Activated T-helper 1 cell treated with anti-CD3 and anti-CD28 coated beads, Interleukin-12 subunit alpha, Interleukin-12 subunit beta, Interleukin-2, Interleukin-4 antibody, amounts not matched to agents 30 ng/mL and 10 ng/mL and 1 ng/mL, durations not matched to agents 14 hours and 24 hours and 36 hours (primary cell): Measurements from ENCODE around the gene TRIO. TPM values are rescaled to one million over a fixed set of nuclear protein-coding genes. Genes with fewer than 3 reads are reported as not detected.

Experiments
- DNase-seq: peaks from one replicate; pipeline ENCODE4 v3.0.0; 2021; ENCODE audit warnings: low spot score
- H3K27ac Mint-ChIP-seq: one replicate; pipeline ENCODE4 v1.8.0; 2021; ENCODE audit warnings: mild to moderate bottlenecking, mixed read lengths
- H3K27me3 Mint-ChIP-seq: one replicate; pipeline ENCODE4 v1.8.0; 2022; ENCODE audit warnings: mild to moderate bottlenecking, moderate library complexity, mixed read lengths; ENCODE audit not compliant: insufficient read depth
- H3K36me3 Mint-ChIP-seq: one replicate; pipeline ENCODE4 v1.8.0; 2021; ENCODE audit warnings: low read depth, mixed read lengths
- H3K4me1 Mint-ChIP-seq: one replicate; pipeline ENCODE4 v1.8.0; 2021; ENCODE audit warnings: low read depth, mixed read lengths
- H3K4me3 Mint-ChIP-seq: one replicate; pipeline ENCODE4 v1.8.0; 2021; ENCODE audit warnings: mild to moderate bottlenecking, moderate library complexity, mixed read lengths
- H3K9me3 Mint-ChIP-seq: one replicate; pipeline ENCODE4 v1.8.0; 2021; ENCODE audit warnings: mixed read lengths
- intact Hi-C: fragments of 100-400 bp; cut with micrococcal nuclease; formaldehyde crosslinking; loops from one replicate; pipeline ENCODE4 v1.15.1; 2024
- total RNA-seq: library from RNA; stranded (reverse); gene quantifications from 2 replicates; pipeline ENCODE4 v1.2.3, GENCODE V29; 2022

Gene TRIO
- total RNA-seq, 1 donor from 2014 or later = 11.4 TPM

- no peak overlapping the region for H3K27ac Mint-ChIP-seq
- H3K36me3 Mint-ChIP-seq = no peaks in the 10 kb centered on the region
- H3K27me3 Mint-ChIP-seq = peaks cover 1% of the 10 kb centered on the region
- H3K4me3 Mint-ChIP-seq = no peak overlapping the region
- intact Hi-C loops = no loop called here
- H3K9me3 Mint-ChIP-seq = no peaks in the 10 kb centered on the region
- DNase-seq = no peak
- H3K4me1 Mint-ChIP-seq = no peaks in the 10 kb centered on the region
Measured at GRCh38 chr5:14299666-14300065, 156.5 kb downstream of the TRIO start.

GRCh38 chr5:14301186-14301585 lies 158.0 kb downstream of the TRIO start:
- Mint-ChIP-seq H3K4me1 (no peaks in the 10 kb centered on the region), H3K36me3 (no peaks in the 10 kb centered on the region), H3K27ac (no peak overlapping the region), H3K4me3 (no peak overlapping the region), H3K27me3 (peaks cover 1% of the 10 kb centered on the region), H3K9me3 (no peaks in the 10 kb centered on the region)
- DNase-seq = no peak
- intact Hi-C loops = no loop called here

- H3K9me3 Mint-ChIP-seq = no peaks in the 10 kb centered on the region
- peaks cover 1% of the 10 kb centered on the region for H3K27me3 Mint-ChIP-seq
- H3K27ac Mint-ChIP-seq = no peak overlapping the region
- H3K4me1 Mint-ChIP-seq = no peaks in the 10 kb centered on the region
- H3K4me3 Mint-ChIP-seq = no peak overlapping the region
- intact Hi-C loops = no loop called here
- no peak for DNase-seq
- no peaks in the 10 kb centered on the region for H3K36me3 Mint-ChIP-seq
Measured at GRCh38 chr5:14302330-14302729, 159.2 kb downstream of the TRIO start.

- Mint-ChIP-seq H3K27me3 (peaks cover 1% of the 10 kb centered on the region), H3K4me3 (no peak overlapping the region), H3K36me3 (no peaks in the 10 kb centered on the region), H3K27ac (no peak overlapping the region), H3K9me3 (no peaks in the 10 kb centered on the region), H3K4me1 (no peaks in the 10 kb centered on the region)
- intact Hi-C loops = no loop called here
- DNase-seq = no peak
Measured at GRCh38 chr5:14305045-14305444, 161.9 kb downstream of the TRIO start.

GRCh38 chr5:14306329-14306815 lies 163.2 kb downstream of the TRIO start:
- H3K27ac Mint-ChIP-seq = no peak overlapping the region
- intact Hi-C loops = no loop called here
- H3K4me3 Mint-ChIP-seq = no peak overlapping the region
- H3K27me3 Mint-ChIP-seq = peaks cover 1% of the 10 kb centered on the region
- no peaks in the 10 kb centered on the region for H3K36me3 Mint-ChIP-seq
- no peaks in the 10 kb centered on the region for H3K9me3 Mint-ChIP-seq
- no peak for DNase-seq
- no peaks in the 10 kb centered on the region for H3K4me1 Mint-ChIP-seq

GRCh38 chr5:14308384-14309154 lies 165.4 kb downstream of the TRIO start:
- no peaks in the 10 kb centered on the region for H3K4me1 Mint-ChIP-seq
- no peaks in the 10 kb centered on the region for H3K9me3 Mint-ChIP-seq
- H3K27me3 Mint-ChIP-seq = peaks cover 1% of the 10 kb centered on the region
- no peak for DNase-seq
- no peak overlapping the region for H3K4me3 Mint-ChIP-seq
- intact Hi-C loops = no loop called here
- H3K27ac Mint-ChIP-seq = no peak overlapping the region
- H3K36me3 Mint-ChIP-seq = no peaks in the 10 kb centered on the region

GRCh38 chr5:14309199-14309598 lies 166.1 kb downstream of the TRIO start:
- Mint-ChIP-seq H3K27me3 (no peaks in the 10 kb centered on the region), H3K4me3 (no peak overlapping the region), H3K27ac (no peak overlapping the region), H3K36me3 (no peaks in the 10 kb centered on the region), H3K9me3 (no peaks in the 10 kb centered on the region), H3K4me1 (no peaks in the 10 kb centered on the region)
- DNase-seq = no peak
- intact Hi-C loops = no loop called here

- H3K9me3 Mint-ChIP-seq = no peaks in the 10 kb centered on the region
- no peak overlapping the region for H3K4me3 Mint-ChIP-seq
- no peak for DNase-seq
- intact Hi-C loops = no loop called here
- no peaks in the 10 kb centered on the region for H3K36me3 Mint-ChIP-seq
- no peak overlapping the region for H3K27ac Mint-ChIP-seq
- no peaks in the 10 kb centered on the region for H3K27me3 Mint-ChIP-seq
- H3K4me1 Mint-ChIP-seq = no peaks in the 10 kb centered on the region
Measured at GRCh38 chr5:14309878-14310531, 166.9 kb downstream of the TRIO start.

- Mint-ChIP-seq H3K4me1 (no peaks in the 10 kb centered on the region), H3K27ac (no peak overlapping the region), H3K4me3 (no peak overlapping the region), H3K9me3 (no peaks in the 10 kb centered on the region), H3K36me3 (no peaks in the 10 kb centered on the region), H3K27me3 (no peaks in the 10 kb centered on the region)
- intact Hi-C loops = no loop called here
- DNase-seq = no peak
Measured at GRCh38 chr5:14310901-14311300, 167.8 kb downstream of the TRIO start.

- no peaks in the 10 kb centered on the region for H3K4me1 Mint-ChIP-seq
- H3K4me3 Mint-ChIP-seq = no peak overlapping the region
- H3K36me3 Mint-ChIP-seq = no peaks in the 10 kb centered on the region
- intact Hi-C loops = no loop called here
- no peak for DNase-seq
- no peaks in the 10 kb centered on the region for H3K9me3 Mint-ChIP-seq
- H3K27me3 Mint-ChIP-seq = no peaks in the 10 kb centered on the region
- H3K27ac Mint-ChIP-seq = no peak overlapping the region
Measured at GRCh38 chr5:14313986-14314690, 171.0 kb downstream of the TRIO start.

GRCh38 chr5:14316471-14316870 lies 173.3 kb downstream of the TRIO start:
- intact Hi-C loops = no loop called here
- H3K27ac Mint-ChIP-seq = no peak overlapping the region
- H3K27me3 Mint-ChIP-seq = no peaks in the 10 kb centered on the region
- DNase-seq = no peak
- H3K36me3 Mint-ChIP-seq = no peaks in the 10 kb centered on the region
- H3K9me3 Mint-ChIP-seq = no peaks in the 10 kb centered on the region
- H3K4me1 Mint-ChIP-seq = no peaks in the 10 kb centered on the region
- no peak overlapping the region for H3K4me3 Mint-ChIP-seq

- Mint-ChIP-seq H3K9me3 (no peaks in the 10 kb centered on the region), H3K4me1 (no peaks in the 10 kb centered on the region), H3K36me3 (no peaks in the 10 kb centered on the region), H3K27ac (no peak overlapping the region), H3K27me3 (peaks cover 2% of the 10 kb centered on the region), H3K4me3 (no peak overlapping the region)
- intact Hi-C loops = no loop called here
- no peak for DNase-seq
Measured at GRCh38 chr5:14319102-14319501, 176.0 kb downstream of the TRIO start.

GRCh38 chr5:14321936-14322335 lies 178.8 kb downstream of the TRIO start:
- intact Hi-C loops = no loop called here
- no peaks in the 10 kb centered on the region for H3K9me3 Mint-ChIP-seq
- H3K27ac Mint-ChIP-seq = no peak overlapping the region
- no peak overlapping the region for H3K4me3 Mint-ChIP-seq
- H3K27me3 Mint-ChIP-seq = peaks cover 2% of the 10 kb centered on the region
- H3K4me1 Mint-ChIP-seq = no peaks in the 10 kb centered on the region
- DNase-seq = no peak
- no peaks in the 10 kb centered on the region for H3K36me3 Mint-ChIP-seq
